Bronchus fibroblast of lung (primary cell): ENCODE results near the gene ELK4. TPM values are rescaled to one million over a fixed set of nuclear protein-coding genes. Genes with fewer than 3 reads are reported as not detected.

Experiments
- total RNA-seq: library from RNA; depleted of rRNA; stranded (reverse); fragments of >200 nt; gene quantifications from 2 replicates; pipeline ENCODE4 v1.2.3, GENCODE V29; 2015

The ELK4 gene
- total RNA-seq = 4.5 and 7.1 TPM in 2 replicates

DNA sequence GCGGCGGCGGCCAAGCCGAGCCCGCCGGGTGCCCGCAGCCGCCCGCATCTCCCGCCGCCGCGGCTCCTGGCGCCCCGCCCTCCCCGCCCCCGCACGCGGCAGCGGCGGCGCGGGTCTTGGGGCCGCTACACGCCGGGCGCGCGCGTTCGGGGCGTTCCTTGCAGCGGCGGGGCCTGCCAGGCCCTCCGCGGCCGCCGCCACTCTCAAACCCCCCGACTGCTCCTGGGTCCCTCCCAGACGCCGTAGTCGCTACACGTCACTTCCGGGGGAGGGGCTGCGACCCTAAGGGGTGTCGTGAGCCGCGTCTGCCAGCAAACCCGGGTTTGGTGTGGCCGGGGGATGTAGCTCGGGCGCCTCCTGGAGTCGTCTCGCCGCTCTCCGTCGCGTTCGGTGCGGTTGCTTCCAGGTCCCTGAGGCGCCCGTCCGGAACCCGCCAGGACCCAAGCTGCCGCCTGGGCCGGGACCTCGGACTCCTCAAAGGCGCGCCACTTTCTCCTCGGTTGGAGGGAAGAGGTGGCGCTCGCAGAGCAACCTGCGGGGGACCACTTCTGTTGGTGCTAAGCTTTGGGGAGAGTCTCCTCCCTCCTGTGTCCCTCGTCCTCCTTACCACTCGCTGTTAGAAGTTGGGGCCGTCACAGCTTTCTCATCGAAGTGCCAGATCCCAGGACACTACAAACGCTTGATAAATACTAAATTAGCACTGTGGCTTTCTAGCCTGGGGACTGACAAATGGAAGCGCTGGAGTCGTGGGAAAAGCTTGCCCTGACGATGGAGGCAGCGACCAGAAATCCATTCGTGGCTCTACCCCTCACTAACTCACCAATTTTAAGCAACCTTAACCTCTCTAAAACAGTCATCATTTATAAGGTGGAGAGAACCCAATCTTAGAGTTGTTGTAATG, at the start of gene ELK4:
ELK4 (minus strand) TSS at position 244 of the 901 bp plus-strand sequence. CDS start 8,129 bp downstream, outside the sequence.

GRCh38 chr1:205680073-205680851, 48.5 kb upstream of the ELK4 start, which contains the start of gene SLC45A3:
TSS of gene SLC45A3 (minus strand) at chr1:205680509. CDS start at chr1:205664656, 15,853 bp downstream.

Other genes starting within 250 kb of the ELK4 start
- not detected in 2 replicates for gene LEMD1, start 210.0 kb downstream of the ELK4 start, total RNA-seq
- under 0.01 TPM in 1 of 2 replicates, not detected in the other for gene BLACAT1, start 176.0 kb downstream of the ELK4 start, total RNA-seq
- gene CDK18, start 127.3 kb downstream of the ELK4 start, total RNA-seq = 0.15 and 0.50 TPM in 2 replicates
- gene SLC45A3, start 48.5 kb upstream of the ELK4 start, total RNA-seq = 2.5 and 2.7 TPM in 2 replicates
- 65.3 and 89.8 TPM in 2 replicates for gene NUCKS1, start 118.2 kb upstream of the ELK4 start, total RNA-seq
- 4.3 and 5.5 TPM in 2 replicates for gene RAB29, start 143.5 kb upstream of the ELK4 start, total RNA-seq
- gene SLC41A1, start 181.2 kb upstream of the ELK4 start, total RNA-seq = 10.1 and 13.4 TPM in 2 replicates
- under 0.01 TPM in 1 of 2 replicates, not detected in the other for gene PM20D1, start 218.1 kb upstream of the ELK4 start, total RNA-seq